Duodenal mucosa (tissue), 2 donors: ENCODE data around the gene WDR17.
"Not testable (repeated sequence)": the region's sequence is repeated elsewhere in the genome, so short reads cannot be mapped to it uniquely, and the experiment has no call there.

ENCODE experiments used
- H3K27ac ChIP-seq: one replicate; pipeline ENCODE4 v1.7.0; 2013; ENCODE audit warnings: low read depth, low read length
- H3K27me3 ChIP-seq, 2 donors: one replicate each; pipeline ENCODE4 v1.7.0; 2013; ENCODE audit warnings: low read length in 2 of 2, control low read depth in 1 of 2; ENCODE audit not compliant: insufficient read depth in 2 of 2, control insufficient read depth in 1 of 2
- H3K36me3 ChIP-seq, 2 donors: one replicate each; pipeline ENCODE4 v1.7.0; 2013; ENCODE audit warnings: low read length in 2 of 2, control low read depth in 1 of 2; ENCODE audit not compliant: insufficient read depth in 2 of 2, control insufficient read depth in 1 of 2
- H3K4me1 ChIP-seq, 2 donors: one replicate each; pipeline ENCODE4 v1.7.0; 2013; ENCODE audit warnings: low read length in 2 of 2, control low read depth in 1 of 2; ENCODE audit not compliant: insufficient read depth in 2 of 2, control insufficient read depth in 1 of 2
- H3K4me3 ChIP-seq, 2 donors: one replicate each; pipeline ENCODE4 v1.7.0; 2013; ENCODE audit warnings: low read length in 2 of 2, low read depth in 1 of 2
- H3K9ac ChIP-seq, 2 donors: one replicate each; pipeline ENCODE4 v1.7.0; 2013; ENCODE audit warnings: low read length in 2 of 2, low read depth in 1 of 2
- H3K9me3 ChIP-seq, 2 donors: one replicate each; pipeline ENCODE4 v1.7.0; 2013; ENCODE audit warnings: low read length in 2 of 2, control low read depth in 1 of 2; ENCODE audit not compliant: control insufficient read depth in 1 of 2

The WDR17 gene

DNA sequence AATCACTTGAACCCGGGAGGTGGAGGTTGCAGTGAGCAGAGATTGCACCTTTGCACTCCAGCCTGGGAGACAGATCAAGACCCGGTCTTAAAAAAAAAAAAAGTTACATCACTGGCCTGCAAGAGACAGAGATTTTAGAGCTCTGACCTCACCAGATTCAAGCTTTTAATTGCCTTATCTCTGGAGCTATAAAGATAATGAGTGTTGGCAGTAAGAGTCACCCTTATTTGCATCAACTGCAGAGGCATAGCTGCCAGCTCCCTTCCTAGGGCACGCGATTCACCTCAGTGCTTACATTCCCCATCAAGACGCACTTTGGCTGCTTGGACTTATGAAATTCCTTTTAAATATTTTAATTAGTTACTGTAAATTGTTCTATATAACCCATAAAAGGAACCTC, 142.2 kb downstream of the WDR17 start:
- no peak overlapping the region for H3K4me3 ChIP-seq
- no peak overlapping the region for H3K27ac ChIP-seq
- no peak overlapping the region for H3K9ac ChIP-seq
- no peaks in the 10 kb centered on the region for H3K36me3 ChIP-seq
- no peaks in the 10 kb centered on the region for H3K9me3 ChIP-seq
- peaks cover 0 to 21% of the 10 kb centered on the region in 2 donors for H3K27me3 ChIP-seq
- H3K4me1 ChIP-seq: no peaks in the 10 kb centered on the region

GRCh38 chr4:176209535-176209934, 143.9 kb downstream of the WDR17 start:
- H3K36me3 ChIP-seq: no peaks in the 10 kb centered on the region
- H3K9me3 ChIP-seq: no peaks in the 10 kb centered on the region
- no peak overlapping the region for H3K4me3 ChIP-seq
- H3K9ac ChIP-seq: no peak overlapping the region
- H3K4me1 ChIP-seq: no peaks in the 10 kb centered on the region
- no peak overlapping the region for H3K27ac ChIP-seq
- peaks cover 0 to 14% of the 10 kb centered on the region in 2 donors for H3K27me3 ChIP-seq

DNA sequence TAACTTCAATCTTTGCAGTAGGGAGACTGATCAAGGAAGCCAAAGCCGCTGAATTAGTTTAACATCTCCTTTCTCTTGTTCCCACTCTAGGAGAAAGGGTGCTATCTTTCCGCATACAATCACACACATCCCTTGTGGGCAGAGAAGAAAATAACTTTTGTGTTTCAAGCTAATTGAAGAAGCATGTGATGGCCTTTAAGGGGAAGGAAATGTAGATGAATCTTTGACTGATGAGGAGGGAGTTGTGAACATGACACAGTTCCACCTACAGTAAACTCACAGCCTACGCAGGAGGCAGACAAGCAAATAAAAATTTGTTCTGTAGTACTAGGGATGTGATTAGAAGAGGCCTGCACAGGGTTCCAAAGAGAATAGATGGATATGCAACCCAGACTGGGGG, 144.5 kb downstream of the WDR17 start:
- no peaks in the 10 kb centered on the region for H3K36me3 ChIP-seq
- H3K4me1 ChIP-seq: no peaks in the 10 kb centered on the region
- no peak overlapping the region for H3K27ac ChIP-seq
- H3K4me3 ChIP-seq: no peak overlapping the region
- peaks cover 0 to 14% of the 10 kb centered on the region in 2 donors for H3K27me3 ChIP-seq
- H3K9me3 ChIP-seq: no peaks in the 10 kb centered on the region
- H3K9ac ChIP-seq: no peak overlapping the region

GRCh38 chr4:176210579-176211296, 145.1 kb downstream of the WDR17 start:
- no peak overlapping the region for H3K4me3 ChIP-seq
- no peaks in the 10 kb centered on the region for H3K9me3 ChIP-seq
- H3K27me3 ChIP-seq: peaks cover 0 to 14% of the 10 kb centered on the region in 2 donors
- H3K9ac ChIP-seq: no peak overlapping the region
- no peaks in the 10 kb centered on the region for H3K4me1 ChIP-seq
- H3K27ac ChIP-seq: no peak overlapping the region
- H3K36me3 ChIP-seq: no peaks in the 10 kb centered on the region

GRCh38 chr4:176212351-176212750, 146.7 kb downstream of the WDR17 start:
- H3K4me1 ChIP-seq, H3K36me3 ChIP-seq, H3K4me3 ChIP-seq, H3K9ac ChIP-seq, H3K27me3 ChIP-seq, H3K27ac ChIP-seq, H3K9me3 ChIP-seq: not testable (repeated sequence)

DNA sequence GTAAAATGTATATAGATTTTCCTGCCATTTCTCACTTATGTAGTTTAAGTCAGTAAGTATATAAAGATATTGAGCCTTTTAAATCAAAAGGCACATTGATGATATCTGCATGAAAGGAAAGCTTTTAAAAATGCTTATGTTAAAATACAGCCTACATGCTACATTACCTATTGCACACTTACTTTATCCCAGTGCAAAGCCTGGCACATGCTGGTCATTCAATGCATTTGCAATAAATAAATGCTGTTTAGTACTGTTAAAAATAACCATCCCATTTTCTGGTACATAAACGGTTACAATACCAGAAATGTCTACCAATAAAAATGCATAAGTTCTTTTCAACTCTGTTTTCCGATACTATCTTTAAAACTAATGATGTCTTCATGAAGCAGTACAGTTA, 151.9 kb downstream of the WDR17 start:
- H3K9me3 ChIP-seq: no peaks in the 10 kb centered on the region
- H3K36me3 ChIP-seq: no peaks in the 10 kb centered on the region
- H3K27me3 ChIP-seq: no peaks in the 10 kb centered on the region
- H3K4me1 ChIP-seq: no peaks in the 10 kb centered on the region
- no peak overlapping the region for H3K4me3 ChIP-seq
- no peak overlapping the region for H3K27ac ChIP-seq
- H3K9ac ChIP-seq: no peak overlapping the region

GRCh38 chr4:176222149-176222548, 156.5 kb downstream of the WDR17 start:
- no peak overlapping the region for H3K9ac ChIP-seq
- no peaks in the 10 kb centered on the region for H3K27me3 ChIP-seq
- no peak overlapping the region for H3K4me3 ChIP-seq
- H3K36me3 ChIP-seq: no peaks in the 10 kb centered on the region
- no peaks in the 10 kb centered on the region for H3K4me1 ChIP-seq
- H3K27ac ChIP-seq: no peak overlapping the region
- H3K9me3 ChIP-seq: no peaks in the 10 kb centered on the region

DNA sequence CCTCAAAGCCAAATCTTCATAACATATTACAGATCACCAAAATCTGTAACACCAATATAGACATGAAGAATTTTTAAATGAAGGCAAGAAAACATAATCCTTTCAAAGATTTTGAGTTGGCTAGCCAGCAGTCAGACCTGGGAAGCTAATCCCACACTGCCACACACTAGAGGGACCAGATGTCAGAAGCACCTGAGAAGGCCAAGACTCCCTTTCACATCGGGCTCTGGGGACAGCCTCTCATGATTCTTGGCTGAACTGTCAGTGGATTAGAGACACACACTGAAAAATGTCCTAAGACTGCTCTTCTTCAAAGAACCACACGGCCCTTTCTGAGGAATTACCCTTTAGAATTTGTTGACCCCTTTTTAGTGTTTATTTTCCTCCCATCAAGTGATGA, 157.9 kb downstream of the WDR17 start:
- Histone ChIP-seq H3K27me3 (no peaks in the 10 kb centered on the region), H3K36me3 (no peaks in the 10 kb centered on the region), H3K4me1 (no peaks in the 10 kb centered on the region), H3K4me3 (no peak overlapping the region), H3K27ac (no peak overlapping the region), H3K9ac (no peak overlapping the region), H3K9me3 (no peaks in the 10 kb centered on the region)

DNA sequence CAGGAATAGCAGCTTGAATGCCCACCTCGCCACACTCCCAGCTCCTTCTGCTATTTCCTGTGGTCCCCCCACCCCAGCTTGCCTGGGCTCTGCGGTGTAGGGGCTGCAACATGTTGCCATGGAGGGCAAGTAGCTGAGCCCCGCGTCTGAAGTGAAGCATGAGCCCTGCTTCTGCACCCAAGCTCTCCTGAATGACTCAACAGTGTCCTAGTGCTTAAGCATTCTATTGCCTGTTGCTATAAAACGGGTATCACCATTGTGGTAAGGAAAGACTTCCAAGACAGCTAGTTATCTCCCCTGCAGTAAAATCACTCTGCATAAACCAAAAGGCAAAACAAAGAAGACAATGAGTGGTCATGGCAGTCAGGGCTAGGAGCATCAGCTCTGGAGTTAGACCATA, 161.1 kb downstream of the WDR17 start:
- H3K9me3 ChIP-seq: no peaks in the 10 kb centered on the region
- no peaks in the 10 kb centered on the region for H3K27me3 ChIP-seq
- no peak overlapping the region for H3K9ac ChIP-seq
- H3K4me3 ChIP-seq: no peak overlapping the region
- no peaks in the 10 kb centered on the region for H3K4me1 ChIP-seq
- H3K27ac ChIP-seq: no peak overlapping the region
- no peaks in the 10 kb centered on the region for H3K36me3 ChIP-seq

DNA sequence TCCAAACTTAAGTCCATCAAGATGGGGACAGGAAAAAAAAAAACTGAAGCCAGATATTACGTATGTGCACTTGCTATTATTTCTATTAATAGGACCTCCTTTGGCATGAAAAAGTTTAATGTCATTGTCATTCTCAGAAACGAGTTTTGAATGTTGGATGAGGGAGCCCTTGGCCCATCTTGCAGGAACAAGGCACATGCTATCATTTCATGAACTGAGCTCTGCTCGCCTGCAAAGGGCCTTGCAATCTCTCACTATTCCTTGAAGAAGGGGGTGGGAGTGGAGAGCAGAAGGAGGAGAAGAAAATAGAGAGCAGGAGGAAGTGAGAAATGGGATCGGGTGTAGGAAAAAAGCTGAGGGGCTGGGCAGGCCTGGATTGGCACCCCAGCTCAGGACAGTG, 164.0 kb downstream of the WDR17 start:
- H3K9me3 ChIP-seq: no peaks in the 10 kb centered on the region
- no peaks in the 10 kb centered on the region for H3K4me1 ChIP-seq
- no peak overlapping the region for H3K4me3 ChIP-seq
- H3K36me3 ChIP-seq: no peaks in the 10 kb centered on the region
- H3K9ac ChIP-seq: no peak overlapping the region
- H3K27ac ChIP-seq: no peak overlapping the region
- H3K27me3 ChIP-seq: no peaks in the 10 kb centered on the region
